Stimulated activated CD4-positive, alpha-beta T cell treated with anti-CD3 and anti-CD28 coated beads, Interleukin-15, amount 100 ng/mL, for 1 hour (primary cell): ENCODE results near the gene TCF7.

ENCODE experiments used
- DNase-seq, 2 donors: peaks; one replicate each; pipeline ENCODE4 v3.0.0-alpha.2; 2020; ENCODE audit warnings: low read depth in 1 of 2, low spot score in 1 of 2

TCF7 gene

DNA sequence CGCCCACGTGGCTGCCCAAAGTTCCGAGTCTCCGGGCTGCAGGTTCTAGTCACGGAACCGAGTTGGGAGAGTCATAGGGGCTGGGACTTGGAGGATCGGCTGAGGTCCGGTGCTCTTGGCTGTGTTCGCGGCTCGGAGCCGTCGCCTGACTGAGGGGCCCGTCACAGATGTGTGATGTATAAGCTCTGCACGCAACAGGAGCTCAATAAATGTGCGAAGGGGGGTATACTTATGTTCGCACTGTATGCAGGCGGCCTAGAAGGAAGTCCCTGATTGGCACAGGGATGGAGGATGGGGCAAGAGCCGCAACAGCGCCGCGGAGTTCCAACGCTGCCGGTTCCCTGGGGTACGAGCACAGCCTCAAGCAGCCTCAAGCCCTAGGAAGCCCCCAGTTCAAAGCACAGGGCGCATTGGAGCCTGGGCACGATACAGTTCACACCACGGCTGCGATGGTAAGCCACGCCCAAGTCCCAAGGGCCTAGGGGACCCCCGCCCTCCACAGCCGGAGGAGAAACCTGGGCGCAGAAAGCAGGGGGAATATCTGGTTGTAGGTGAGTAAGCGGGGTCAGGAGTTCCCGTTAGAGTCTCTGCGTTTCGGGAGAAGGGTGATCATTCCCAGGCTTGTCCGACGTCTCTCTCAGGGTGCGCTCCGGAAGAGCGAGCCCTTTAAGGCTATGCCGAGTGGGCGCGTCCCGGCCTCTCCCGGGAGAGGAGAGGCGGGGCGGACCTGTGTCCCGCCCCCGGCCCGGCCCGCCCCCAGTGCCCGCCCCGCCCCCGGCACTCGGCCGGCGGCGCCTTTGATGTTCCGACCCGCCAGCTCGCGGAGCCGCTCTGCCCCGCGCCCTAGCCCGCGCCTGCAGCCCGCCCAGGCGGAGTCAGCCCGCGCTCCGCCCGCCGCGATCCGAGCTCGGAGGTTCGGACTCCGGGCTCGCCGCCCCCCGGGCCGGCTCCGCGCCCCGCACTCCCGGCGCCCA lies at the start of gene TCF7:
Gene TCF7 (plus strand): TSS at position 780 of the 974 bp plus-strand sequence. CDS start 226 bp downstream, outside the sequence.
- peak; percentile 65 to 67 for DNase-seq

DNA sequence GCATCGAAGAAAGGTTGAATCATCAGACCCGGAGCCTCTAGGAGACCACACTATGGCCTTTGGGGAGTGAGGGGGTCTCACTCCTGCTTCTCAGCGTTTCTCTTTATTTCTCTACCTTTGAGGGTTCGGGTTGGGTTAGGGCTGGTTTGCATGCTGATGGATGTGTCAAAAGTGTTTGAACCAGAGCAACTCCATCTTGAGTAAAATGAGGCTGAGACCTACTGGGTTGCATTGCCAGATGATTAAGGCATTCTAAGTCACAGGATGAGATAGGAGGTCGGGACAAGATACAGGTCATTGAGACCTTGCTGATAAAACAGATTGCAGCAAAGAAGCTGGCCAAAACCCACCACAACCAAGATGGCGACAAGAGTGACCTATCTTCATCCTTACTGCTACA lies 44.9 kb upstream of the TCF7 start:
- DNase-seq: no peak

DNA sequence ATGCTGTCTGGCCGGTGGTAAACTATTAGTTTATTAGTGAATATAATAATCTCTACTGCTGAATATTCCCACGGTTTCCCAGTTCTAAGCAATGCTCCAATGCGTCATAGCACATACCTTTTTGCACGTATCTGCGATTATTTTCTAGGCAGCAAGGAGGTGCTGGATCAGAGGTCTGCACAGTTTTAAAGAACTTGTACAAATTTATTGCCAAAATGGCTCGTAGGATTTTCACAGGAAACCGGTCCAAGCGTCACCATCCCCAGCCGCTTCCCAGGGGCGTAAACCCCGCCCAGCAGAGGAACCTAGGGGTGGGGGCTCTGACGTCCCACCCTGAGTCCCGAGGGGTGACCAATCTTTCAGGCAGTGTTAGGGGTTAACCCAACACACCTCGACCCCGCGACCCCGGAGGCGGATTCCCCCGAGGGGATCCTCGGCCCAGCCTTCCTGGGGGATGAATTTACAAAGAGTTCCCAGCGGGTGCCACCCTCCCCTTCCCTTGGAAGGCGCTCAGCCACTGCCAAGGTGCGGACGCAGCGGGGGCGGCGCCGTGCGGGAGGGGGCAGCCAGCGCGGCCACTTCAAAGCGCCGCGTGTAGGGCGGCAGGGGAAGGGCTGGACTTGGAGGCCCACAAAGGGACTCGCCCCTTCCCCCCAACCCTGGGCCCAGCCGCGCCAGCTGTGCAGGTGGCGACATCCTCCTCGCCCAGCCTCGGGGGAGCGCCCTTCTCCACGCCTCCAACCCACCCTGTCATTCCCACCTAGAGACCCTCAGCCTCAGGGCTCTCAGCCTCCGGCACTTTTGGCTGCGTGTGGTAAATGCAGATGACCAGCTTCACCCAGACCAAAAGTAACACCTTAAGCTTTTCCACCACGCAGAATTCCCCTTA lies 43.5 kb upstream of the TCF7 start:
- peak in 1 of 2 donors; percentile 30 for DNase-seq

DNA sequence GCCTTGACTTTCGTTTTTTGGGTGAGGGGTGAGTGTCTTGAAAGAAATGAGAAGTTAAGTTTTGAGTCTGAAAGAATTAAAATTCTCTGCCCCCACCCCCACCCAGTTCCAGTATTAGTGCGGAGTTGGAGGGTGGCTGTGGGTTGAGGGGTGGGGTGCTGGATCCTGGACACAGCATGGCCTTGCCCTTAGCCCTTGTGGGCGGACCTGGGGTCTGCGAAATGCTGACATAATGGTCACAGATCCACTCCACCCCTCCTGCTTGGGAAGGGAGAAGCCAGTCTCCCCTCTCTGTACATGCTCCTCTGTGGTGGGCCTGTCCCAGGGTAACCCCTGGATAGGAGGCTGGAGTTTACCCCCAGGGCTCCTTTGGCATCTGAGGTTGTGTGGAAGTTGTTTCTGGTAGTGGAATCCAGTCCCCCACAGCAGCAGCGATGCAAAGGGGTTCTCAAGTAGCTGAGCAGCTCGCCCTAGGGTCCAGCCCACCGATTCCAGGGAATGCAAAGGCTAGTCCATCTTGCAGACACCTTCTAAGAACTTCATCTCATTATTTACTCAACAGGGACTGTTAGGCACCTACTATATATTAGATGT lies 42.8 kb upstream of the TCF7 start:
- no peak for DNase-seq

DNA sequence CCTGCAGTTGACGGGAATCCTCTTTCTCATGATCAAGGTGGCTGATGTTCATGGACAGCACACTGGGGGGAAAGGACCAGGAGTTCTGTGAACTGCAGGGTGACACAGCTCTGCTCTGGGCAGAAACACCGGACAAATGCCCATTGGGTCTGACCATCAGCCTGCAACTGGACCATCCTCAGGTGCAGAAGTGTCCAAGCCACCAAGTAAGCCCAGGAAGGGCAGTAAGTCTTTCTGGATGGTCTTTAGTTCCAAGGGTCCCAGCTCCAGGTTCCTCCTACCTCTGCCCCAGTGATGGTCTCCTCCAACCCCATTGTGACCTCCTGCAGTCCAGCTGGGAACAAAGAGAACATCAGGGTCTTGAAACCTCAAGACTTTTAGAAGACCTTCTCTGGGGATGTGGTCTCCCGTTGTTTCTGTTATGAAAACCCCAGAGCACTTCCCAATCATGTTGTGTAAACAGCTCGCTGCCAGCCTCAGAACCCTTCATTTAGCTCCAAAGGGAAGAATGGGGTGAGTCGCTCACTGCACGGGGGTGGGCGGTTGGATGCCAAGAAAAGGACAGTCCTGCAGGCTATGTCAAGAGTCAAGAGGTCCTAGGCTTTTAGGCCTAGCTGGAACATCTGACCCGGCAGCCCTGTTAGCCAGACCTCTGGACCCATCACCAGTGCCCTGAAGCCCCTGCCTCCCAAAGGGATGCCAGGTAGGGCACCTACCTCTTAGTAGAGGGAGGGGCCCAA lies 41.8 kb upstream of the TCF7 start:
- no peak for DNase-seq

DNA sequence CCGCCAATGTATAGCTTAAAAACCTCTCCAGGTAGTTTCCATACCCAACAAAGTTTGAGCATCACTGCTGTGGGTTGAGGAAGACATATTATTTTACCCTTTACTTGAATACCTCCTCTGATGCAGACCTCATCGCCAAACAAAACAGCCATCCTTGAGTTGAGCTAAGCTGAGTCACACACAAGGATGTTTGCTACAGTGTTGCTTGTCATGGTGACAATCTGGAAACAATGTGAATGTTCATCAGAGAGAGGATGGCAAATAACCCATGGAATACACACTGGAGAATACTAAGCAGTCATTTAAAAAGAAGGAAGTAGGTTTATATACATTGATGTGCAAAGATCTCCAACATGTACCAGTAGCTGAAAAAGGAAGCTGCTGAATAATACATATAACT lies 41.1 kb upstream of the TCF7 start:
- no peak for DNase-seq

DNA sequence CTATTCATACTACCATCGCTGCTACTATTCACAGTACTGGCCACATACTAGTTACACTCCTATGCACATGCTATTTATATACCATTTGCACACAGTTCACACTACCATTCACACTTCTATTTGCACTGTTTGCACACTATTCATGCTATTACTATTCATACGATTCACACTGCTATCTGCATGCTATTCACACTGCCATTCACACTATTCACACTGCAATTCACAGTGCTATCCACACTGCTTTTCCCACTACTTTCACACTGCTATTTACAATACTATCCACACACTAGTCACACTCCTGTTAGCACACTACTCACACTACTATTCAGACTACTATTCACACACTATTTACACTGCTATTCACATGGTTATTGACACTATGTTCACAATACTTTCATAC lies 39.4 kb upstream of the TCF7 start:
- DNase-seq: no peak

DNA sequence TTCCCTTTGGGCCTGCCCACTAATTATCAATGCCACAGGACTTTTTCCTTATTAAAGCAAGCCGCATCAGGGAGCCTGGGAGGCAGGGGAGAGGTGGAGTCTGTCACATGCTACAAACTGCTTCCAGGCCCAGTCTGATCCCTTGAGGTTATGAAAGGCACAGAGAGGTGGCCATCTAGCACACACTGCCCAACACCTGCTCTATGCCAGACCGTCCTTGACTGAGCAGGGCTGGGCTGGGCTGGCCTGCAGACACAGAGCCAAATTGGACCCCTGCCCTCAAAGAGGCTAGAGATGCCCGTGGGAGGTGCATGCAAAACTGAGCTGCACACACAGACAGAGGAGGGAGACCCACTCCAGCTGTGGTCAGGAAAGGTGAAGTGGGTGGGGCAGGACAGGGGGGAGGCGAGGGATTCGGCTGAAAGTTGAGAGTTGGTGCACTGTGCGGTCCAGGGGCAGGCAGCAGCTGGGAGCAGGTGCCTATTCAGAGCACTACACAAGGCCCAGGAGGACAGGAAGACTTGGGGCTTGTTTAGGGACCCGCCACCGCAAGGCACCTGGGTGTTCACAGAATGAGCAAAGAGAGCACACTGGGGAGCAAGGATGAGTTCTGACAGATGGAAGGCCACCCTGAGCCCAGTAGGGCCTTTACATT lies 36.4 kb upstream of the TCF7 start:
- no peak for DNase-seq

DNA sequence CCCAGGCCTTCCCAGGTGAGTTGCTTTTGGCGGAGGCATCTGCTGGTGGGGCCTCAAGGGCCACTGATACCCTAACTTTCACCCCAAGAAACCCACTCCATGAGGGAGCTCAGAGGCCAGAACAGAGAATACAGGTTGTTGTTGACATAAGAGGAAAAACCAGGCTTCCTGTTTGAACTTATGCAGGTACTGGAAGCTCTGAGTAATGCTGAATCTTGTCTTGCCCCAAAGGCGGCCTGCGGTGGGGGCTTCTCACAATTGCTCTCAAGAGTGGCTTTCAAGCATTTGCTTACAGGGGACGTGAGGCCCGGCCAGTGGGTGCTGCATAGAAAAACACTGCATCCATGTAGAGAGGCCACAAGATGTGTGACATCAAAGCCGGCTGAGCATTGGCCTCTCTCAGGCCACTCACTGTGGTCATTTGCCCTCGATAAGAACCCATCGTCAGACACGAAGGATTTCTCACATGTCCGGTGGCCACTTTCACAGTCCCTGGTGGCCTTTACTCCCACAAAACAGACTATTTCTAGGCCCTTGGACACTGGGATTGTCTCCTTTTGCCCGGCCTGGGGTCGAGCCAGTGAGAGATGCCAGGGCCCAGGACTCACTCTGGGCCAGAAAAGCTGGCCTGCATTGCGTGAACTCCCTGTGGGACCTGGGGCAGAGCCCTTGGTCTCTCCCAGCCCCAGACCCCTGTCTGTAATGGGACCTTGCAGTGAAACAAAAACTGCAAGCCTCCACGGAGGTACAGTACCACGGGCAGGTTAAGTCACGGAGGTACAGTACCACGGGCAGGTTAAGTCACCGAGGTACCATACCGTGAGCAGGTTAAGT lies 34.5 kb upstream of the TCF7 start:
- peak; percentile 50 to 59 for DNase-seq

DNA sequence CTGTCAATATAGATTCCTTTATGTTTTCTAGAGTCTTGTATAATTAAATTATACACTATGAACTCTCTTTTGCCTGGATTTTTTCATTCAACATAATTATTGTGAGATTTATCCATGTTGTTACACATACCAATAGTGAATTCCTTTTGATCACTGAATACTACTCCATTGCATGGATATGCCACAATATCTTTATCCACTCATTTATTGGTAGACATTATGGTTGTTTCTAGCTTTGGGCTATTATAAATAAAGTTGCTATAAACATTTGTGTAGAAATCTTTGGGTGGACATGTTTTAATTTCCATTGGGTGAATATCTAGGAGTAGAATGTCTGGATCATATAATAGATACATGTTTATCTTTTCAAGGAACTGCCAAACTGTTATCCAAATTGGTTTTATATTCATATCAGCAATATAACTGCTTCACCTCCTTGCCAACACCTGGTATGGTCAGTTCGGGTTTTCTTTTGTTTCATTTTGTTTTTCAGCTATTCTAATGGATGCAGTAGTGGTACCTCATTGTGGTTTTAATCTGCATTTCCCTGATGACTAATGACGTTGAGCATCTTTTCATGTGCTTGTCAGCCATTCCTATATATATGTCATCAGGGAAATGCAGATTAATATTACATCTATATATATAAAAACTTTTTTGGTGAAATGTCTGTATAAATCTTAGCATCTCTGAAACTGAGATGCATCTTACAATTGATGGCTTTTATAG lies 32.1 kb upstream of the TCF7 start:
- DNase-seq: no peak

DNA sequence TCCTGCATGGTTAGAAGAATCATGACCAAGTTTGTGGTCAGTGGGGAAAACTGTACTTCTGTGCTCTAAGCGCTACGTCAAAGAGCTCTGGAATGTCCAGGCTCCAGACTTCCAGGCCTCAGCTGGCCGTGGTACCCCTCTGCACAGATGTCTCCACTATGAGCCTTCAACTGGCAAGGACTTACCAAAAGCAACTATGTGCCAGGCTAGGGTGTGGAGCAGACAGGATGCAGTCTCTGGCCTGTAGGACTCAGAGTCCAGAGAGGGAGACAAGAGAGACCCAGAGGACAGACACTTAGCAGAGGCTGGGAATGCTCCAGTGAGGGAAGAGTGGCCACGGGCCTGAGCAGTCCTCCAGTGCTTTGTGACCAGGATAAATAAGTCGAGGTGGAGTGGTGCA lies 31.0 kb upstream of the TCF7 start:
- DNase-seq: no peak

DNA sequence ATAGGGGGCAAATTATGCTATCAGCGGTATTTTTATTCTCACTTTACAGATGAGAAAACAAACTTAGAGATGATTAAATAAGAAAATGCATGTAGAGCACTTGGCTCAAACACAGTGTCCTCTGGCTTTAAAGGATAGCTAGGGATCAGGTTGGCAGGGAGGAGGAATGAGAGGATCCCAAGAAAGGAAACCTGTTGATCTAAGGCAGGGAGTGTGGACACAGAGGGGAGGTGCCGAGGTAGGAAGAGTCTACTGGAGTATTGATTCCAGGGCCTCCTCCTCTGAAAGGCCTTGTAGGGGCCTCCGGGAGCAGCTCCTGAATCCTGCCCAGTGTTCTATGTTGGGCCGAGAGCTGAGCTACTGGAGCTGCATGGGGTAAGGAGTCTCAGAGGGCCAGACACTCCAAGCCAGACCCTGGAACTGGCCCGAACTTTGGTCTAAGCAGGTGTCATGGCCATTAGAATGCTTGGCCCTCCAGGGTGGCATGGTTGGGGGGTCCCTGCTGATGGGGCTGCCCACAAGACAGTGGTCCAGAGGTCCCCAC lies 30.4 kb upstream of the TCF7 start:
- no peak for DNase-seq

DNA sequence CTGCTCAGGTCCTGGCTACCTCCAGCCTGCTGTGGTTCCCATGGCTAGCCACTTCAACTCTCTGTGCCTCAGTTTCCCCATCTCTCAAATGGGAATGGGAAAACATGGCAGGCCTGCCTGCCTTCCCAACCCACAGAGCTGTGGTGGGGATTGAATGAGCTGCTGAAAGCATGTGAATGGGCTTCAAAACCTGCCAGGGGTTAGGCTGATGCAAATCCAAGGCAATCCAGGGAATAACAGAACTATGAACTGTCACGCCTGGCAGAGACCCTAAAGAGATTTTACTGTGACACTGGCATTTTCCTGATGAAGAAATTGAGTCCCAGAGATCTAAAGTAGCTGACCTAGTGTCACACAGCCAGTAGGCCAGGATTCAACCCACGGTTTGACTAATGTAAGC lies 29.9 kb upstream of the TCF7 start:
- no peak for DNase-seq

DNA sequence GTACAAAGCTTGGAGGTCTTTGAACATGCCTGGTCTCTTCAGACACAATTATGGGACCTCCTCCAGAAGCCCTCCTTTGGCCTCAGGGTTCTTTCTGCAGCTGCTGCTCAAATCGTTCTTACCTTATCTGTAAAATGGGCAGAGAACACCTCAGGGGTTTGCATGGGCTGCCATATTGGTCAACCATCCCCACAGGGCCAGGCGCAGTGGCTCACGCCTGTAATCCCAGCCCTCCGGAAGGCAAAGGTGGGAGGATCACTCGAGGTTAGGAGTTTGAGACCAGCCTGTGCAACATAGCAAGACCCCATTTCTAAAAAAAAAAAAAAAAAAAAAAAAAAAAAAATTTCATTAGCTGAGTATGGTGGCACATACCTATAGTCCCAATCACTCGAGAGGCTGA lies 29.1 kb upstream of the TCF7 start:
- DNase-seq: no peak

DNA sequence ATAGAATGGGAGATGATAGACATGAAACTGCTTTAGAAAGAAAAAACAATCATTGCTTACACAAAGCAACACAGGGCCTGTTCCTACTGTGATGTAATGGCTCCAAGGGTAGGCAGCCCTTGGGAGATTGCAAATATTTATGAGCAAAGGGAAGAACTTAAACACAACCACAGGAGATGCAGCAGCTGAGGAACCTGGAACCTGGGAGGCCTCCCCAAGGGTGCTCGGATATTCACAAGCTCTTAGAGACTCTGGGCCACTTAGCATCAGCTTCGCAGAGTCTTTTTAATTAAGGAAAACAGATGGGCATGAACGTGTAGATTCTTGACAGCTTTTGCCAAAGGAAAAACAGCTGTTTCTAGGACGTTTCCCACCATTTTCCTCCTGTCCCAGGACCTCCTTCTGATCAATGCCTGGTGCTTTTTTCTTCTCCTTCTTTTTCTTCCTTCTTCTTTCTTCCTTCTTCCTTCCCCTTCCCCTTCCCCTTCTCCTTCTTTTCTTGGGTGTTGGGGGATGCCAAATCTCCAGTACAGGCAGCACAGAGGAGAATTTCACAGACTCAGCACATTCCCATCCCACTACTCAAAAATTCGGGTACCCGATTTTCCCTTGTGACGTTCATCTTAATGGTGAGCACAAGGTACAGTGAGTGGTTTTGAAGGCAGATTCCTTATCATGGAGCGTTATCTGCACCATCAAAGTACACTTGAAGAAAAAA lies 28.1 kb upstream of the TCF7 start:
- DNase-seq: no peak

DNA sequence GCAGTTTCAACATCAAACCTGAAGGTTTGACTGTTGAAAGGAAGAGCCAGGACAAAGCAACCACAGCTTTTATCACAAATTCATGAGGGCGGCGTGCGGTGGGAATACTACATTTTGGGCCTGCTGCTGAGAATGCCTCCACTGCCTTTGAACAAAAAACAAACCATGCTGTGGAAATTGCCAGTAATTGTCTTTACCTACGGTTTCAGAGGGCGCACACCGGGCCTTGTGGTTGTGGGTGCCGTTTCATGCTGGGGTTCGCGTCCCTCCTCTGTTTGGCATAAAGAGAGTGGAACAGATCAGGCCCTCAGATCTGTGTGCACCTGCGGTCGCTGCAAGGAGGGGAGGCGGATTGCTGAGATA lies 27.6 kb upstream of the TCF7 start:
- peak; percentile 54 to 68 for DNase-seq

DNA sequence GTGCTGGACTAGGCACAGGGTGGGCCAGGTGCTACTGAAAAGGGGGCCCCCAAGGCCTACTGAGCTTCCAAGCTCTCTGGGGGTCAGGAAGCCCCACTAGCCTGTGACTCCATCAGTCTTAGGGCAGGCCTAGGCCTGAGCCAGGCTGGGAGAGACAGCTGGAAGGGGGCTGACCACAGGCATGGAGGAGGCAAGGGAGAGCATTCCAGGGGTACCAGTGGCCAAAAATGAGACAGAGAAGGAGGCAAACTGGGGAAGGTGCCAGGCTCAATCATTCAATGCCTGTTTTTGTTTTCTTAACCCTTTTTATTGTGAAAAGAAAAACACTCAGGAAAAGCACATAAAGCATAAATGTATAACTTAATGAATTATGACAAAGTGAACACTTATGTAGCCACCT lies 26.2 kb upstream of the TCF7 start:
- no peak for DNase-seq

DNA sequence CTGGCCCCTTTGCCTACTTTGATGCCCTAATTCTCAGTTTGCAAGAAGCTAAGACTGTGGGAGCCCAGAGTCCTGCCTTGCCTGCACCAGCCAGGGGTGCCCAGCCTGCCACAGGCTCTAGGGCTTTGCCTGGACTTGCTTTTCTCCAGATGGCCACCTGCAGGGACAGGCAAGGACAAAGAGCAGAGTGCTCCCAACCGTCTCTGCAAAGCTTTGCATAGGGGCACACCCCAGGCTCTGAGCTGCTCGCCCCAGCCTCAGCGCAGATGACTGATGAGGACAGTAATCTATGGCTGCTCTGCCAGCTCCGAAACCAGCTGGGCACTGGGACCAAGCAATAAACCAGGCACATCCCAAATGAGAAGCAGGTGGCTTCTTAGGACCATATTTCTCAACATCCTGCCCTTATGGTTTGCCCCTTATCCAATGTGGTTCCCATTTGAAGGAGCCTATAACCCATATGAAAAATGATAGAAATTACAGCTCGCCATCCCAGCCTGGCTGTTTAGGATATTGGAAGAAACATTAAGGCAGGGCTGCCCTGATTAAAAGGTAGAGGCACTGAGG lies 25.4 kb upstream of the TCF7 start:
- DNase-seq: no peak
